ENCODE results near the gene XRCC6. TPM values are rescaled to one million over a fixed set of nuclear protein-coding genes. Genes with fewer than 3 reads are reported as not detected.

Gene XRCC6
- total RNA-seq, 1 donor from 2014 or later = 546 TPM

DNA sequence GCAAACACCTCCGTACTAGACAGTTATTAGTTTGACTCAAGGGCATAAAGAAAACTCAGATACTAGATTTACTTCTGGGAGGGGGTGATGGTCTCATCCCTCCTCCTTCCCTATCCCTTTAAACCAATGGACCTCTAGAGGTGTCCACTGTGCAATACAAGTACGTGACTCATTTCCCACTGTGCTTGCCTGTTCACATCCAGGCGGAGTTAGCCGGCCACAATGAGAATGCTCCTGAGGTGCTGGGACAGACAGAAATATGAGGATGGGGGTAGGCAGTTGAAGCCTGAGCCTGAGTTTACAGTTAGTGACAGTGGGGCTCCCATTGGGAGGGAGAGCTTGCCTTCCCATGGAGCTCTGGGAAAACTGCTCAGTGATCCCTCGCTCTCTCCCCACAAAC is 23.0 kb upstream of the XRCC6 start:
- no peak for DNase-seq (ENCODE audit: low spot score)
- peaks cover 5% of the 10 kb centered on the region for H4K20me1 ChIP-seq (ENCODE audit: low read depth)
- Mint-ChIP-seq H3K27ac (no peak overlapping the region), H3K4me3 (no peak overlapping the region), H3K36me3 (peaks cover 9% of the 10 kb centered on the region), H3K4me1 (peaks cover 7% of the 10 kb centered on the region), H3K9me3 (no peaks in the 10 kb centered on the region), H3K27me3 (ENCODE audit: insufficient read depth, low read depth) (no peaks in the 10 kb centered on the region)
- no peaks in the 10 kb centered on the region for H3K79me2 ChIP-seq (ENCODE audit: low read depth)
- TF ChIP-seq EZH2 (IDR thresholded peaks at IDR 0.05) = no peak
- TF ChIP-seq, protein P1, sequence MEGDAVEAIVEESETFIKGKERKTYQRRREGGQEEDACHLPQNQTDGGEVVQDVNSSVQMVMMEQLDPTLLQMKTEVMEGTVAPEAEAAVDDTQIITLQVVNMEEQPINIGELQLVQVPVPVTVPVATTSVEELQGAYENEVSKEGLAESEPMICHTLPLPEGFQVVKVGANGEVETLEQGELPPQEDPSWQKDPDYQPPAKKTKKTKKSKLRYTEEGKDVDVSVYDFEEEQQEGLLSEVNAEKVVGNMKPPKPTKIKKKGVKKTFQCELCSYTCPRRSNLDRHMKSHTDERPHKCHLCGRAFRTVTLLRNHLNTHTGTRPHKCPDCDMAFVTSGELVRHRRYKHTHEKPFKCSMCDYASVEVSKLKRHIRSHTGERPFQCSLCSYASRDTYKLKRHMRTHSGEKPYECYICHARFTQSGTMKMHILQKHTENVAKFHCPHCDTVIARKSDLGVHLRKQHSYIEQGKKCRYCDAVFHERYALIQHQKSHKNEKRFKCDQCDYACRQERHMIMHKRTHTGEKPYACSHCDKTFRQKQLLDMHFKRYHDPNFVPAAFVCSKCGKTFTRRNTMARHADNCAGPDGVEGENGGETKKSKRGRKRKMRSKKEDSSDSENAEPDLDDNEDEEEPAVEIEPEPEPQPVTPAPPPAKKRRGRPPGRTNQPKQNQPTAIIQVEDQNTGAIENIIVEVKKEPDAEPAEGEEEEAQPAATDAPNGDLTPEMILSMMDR (IDR thresholded peaks at IDR 0.05) = no peak
- TF ChIP-seq EZH2phosphoT487 (IDR thresholded peaks at IDR 0.05) = no peak
- no peak overlapping the region for H3K9ac ChIP-seq
- no peak overlapping the region for H2AFZ ChIP-seq (replicated peaks)
- H3K36me3 ChIP-seq = no peaks in the 10 kb centered on the region
- no peaks in the 10 kb centered on the region for H3F3A ChIP-seq (ENCODE audit: low read depth)
- no peaks in the 10 kb centered on the region for H3K4me1 ChIP-seq
- H3K4me2 ChIP-seq = no peak overlapping the region
- H3K27ac ChIP-seq = no peak overlapping the region
- no peak overlapping the region for H3K4me3 ChIP-seq
- H3K9me3 ChIP-seq (ENCODE audit: low read depth) = no peaks in the 10 kb centered on the region
- H3K27me3 ChIP-seq = no peaks in the 10 kb centered on the region

GRCh38 chr22:41598891-41599635 is 22.0 kb upstream of the XRCC6 start:
- Mint-ChIP-seq H3K4me3 (no peak overlapping the region), H3K27me3 (ENCODE audit: insufficient read depth, low read depth) (no peaks in the 10 kb centered on the region), H3K9me3 (no peaks in the 10 kb centered on the region), H3K27ac (no peak overlapping the region), H3K4me1 (peaks cover 7% of the 10 kb centered on the region), H3K36me3 (peaks cover 9% of the 10 kb centered on the region)
- Histone ChIP-seq H3K4me1 (no peaks in the 10 kb centered on the region), H3K79me2 (ENCODE audit: low read depth) (no peaks in the 10 kb centered on the region), H4K20me1 (ENCODE audit: low read depth) (peaks cover 5% of the 10 kb centered on the region), H3K9me3 (ENCODE audit: low read depth) (no peaks in the 10 kb centered on the region), H3K27ac (no peak overlapping the region), H2AFZ (replicated peaks) (no peak overlapping the region), H3K36me3 (no peaks in the 10 kb centered on the region), H3K4me2 (no peak overlapping the region), H3K27me3 (no peaks in the 10 kb centered on the region), H3K9ac (no peak overlapping the region), H3K4me3 (no peak overlapping the region), H3F3A (ENCODE audit: low read depth) (no peaks in the 10 kb centered on the region)
- TF ChIP-seq EZH2phosphoT487 (IDR thresholded peaks at IDR 0.05) (no peak), EZH2 (IDR thresholded peaks at IDR 0.05) (no peak)
- TF ChIP-seq, protein P1 (IDR thresholded peaks at IDR 0.05) = no peak
- no peak for DNase-seq (ENCODE audit: low spot score)

DNA sequence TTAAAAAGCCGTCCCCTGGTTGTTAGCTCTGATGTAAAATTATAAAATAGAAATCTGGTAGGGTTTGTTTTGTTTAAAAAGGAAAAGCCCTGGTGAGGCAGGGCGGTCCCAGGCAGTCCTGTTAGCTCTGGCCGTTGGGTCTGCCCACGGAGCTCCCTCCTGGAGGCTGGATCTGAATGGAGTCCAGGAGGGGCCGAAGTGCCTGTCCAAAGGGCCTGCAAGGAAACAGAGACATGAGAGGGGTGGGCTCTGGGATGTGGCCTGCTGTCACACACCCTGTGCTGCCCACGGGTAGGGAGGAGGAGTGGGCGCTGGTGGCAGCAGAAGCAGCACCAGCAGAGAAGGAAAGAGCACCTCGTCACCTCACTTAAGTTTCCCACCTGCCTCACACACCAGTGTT is 20.1 kb upstream of the XRCC6 start:
- H3K4me3 ChIP-seq = no peak overlapping the region
- peaks cover 5% of the 10 kb centered on the region for H4K20me1 ChIP-seq (ENCODE audit: low read depth)
- H3F3A ChIP-seq (ENCODE audit: low read depth) = no peaks in the 10 kb centered on the region
- H3K4me1 Mint-ChIP-seq = peaks cover 22% of the 10 kb centered on the region
- H3K4me2 ChIP-seq = no peak overlapping the region
- no peak overlapping the region for H3K4me3 Mint-ChIP-seq
- H3K36me3 Mint-ChIP-seq = peaks cover 9% of the 10 kb centered on the region
- H3K27ac Mint-ChIP-seq = no peak overlapping the region
- no peaks in the 10 kb centered on the region for H3K36me3 ChIP-seq
- H3K27me3 Mint-ChIP-seq (ENCODE audit: insufficient read depth, low read depth) = peaks cover 2% of the 10 kb centered on the region
- no peak overlapping the region for H3K9ac ChIP-seq
- no peak overlapping the region for H3K27ac ChIP-seq
- H3K27me3 ChIP-seq = no peaks in the 10 kb centered on the region
- no peaks in the 10 kb centered on the region for H3K4me1 ChIP-seq
- H3K9me3 ChIP-seq (ENCODE audit: low read depth) = no peaks in the 10 kb centered on the region
- no peak for DNase-seq (ENCODE audit: low spot score)
- H2AFZ ChIP-seq (replicated peaks) = no peak overlapping the region
- TF ChIP-seq EZH2phosphoT487 (IDR thresholded peaks at IDR 0.05) (no peak), EZH2 (IDR thresholded peaks at IDR 0.05) (no peak)
- TF ChIP-seq, protein P1 (IDR thresholded peaks at IDR 0.05) = no peak
- H3K9me3 Mint-ChIP-seq = no peaks in the 10 kb centered on the region
- no peaks in the 10 kb centered on the region for H3K79me2 ChIP-seq (ENCODE audit: low read depth)
